IMR-90 (cell line): Measurements from ENCODE around the gene MSI1. TPM values are rescaled to one million over a fixed set of nuclear protein-coding genes. Genes with fewer than 3 reads are reported as not detected.

Source experiments
- ATAC-seq: fragments of 200-7000 bp; cut with Tn5 transposase; 2 replicates; pipeline ENCODE4 v1.9.1; 2020; ENCODE audit warnings: low read depth, mild to moderate bottlenecking, moderate library complexity
- BruUV-seq: library from RNA; stranded (reverse); fragments of 400-500 nt; replicated peaks from 2 replicates; lab custom pipeline; 2021; lab: Mats Ljungman, UMichigan
- CTCF ChIA-PET: fragments of 300-600 bp; formaldehyde crosslinking; extraction: SDS; loops from one replicate; lab custom pipeline; 2021; ENCODE audit warnings: antibody characterized with exemption; lab: Yijun Ruan, JAX
- POLR2A ChIA-PET: fragments of 300-600 bp; sonication (Branson Sonifier 250); formaldehyde crosslinking; loops from one replicate; lab custom pipeline; 2022; ENCODE audit warnings: antibody characterized with exemption; ENCODE audit not compliant: unreplicated experiment; lab: Charles Lee
- DNase-seq: peaks from one replicate; pipeline ENCODE4 v3.0.0; 2013
- H2AFZ ChIP-seq: replicated peaks from 2 replicates; pipeline ENCODE3; 2013; ENCODE audit warnings: low read length, mild to moderate bottlenecking; ENCODE audit not compliant: poor library complexity
- H2AK5ac ChIP-seq: 2 replicates; pipeline ENCODE4 v1.6.1; 2013; ENCODE audit warnings: low read depth, low read length, inconsistent platforms
- H2AK9ac ChIP-seq: replicated peaks from 2 replicates; pipeline ENCODE3; 2013; ENCODE audit warnings: mild to moderate bottlenecking, low read depth, low read length, moderate library complexity; ENCODE audit not compliant: poor library complexity
- H2BK120ac ChIP-seq: 2 replicates; pipeline ENCODE4 v1.6.1; 2013; ENCODE audit warnings: low read depth, low read length, inconsistent platforms
- H2BK15ac ChIP-seq: 3 replicates; pipeline ENCODE4 v1.6.1; 2013; ENCODE audit warnings: low read depth, low read length, inconsistent platforms
- H2BK20ac ChIP-seq: 2 replicates; pipeline ENCODE4 v1.6.1; 2013; ENCODE audit warnings: low read depth, mild to moderate bottlenecking, inconsistent platforms, low read length, moderate library complexity
- H2BK5ac ChIP-seq: 2 replicates; pipeline ENCODE4 v1.6.1; 2013; ENCODE audit warnings: mild to moderate bottlenecking, low read depth, low read length, inconsistent platforms; ENCODE audit not compliant: poor library complexity, severe bottlenecking
- H3K14ac ChIP-seq: replicated peaks from 2 replicates; pipeline ENCODE4 v1.6.1; 2013; ENCODE audit warnings: low read depth, low read length, inconsistent platforms
- H3K18ac ChIP-seq: 2 replicates; pipeline ENCODE4 v1.6.1; 2013; ENCODE audit warnings: low read depth, low read length, control low read depth
- H3K23ac ChIP-seq: 2 replicates; pipeline ENCODE4 v1.6.1; 2013; ENCODE audit warnings: low read depth, low read length, inconsistent platforms
- H3K27ac ChIP-seq: 2 replicates; pipeline ENCODE4 v1.5.1; 2013; ENCODE audit warnings: mild to moderate bottlenecking, control low read depth, low read length; ENCODE audit not compliant: insufficient read depth
- H3K27me3 ChIP-seq: 2 replicates; pipeline ENCODE4 v1.6.1; 2013; ENCODE audit warnings: low read length; ENCODE audit not compliant: control insufficient read depth, insufficient read depth
- H3K36me3 ChIP-seq: 2 replicates; pipeline ENCODE4 v1.6.1; 2013; ENCODE audit warnings: low read length, mixed read lengths; ENCODE audit not compliant: control insufficient read depth, insufficient read depth
- H3K4ac ChIP-seq: 2 replicates; pipeline ENCODE4 v1.6.1; 2013; ENCODE audit warnings: low read depth, low read length, inconsistent platforms
- H3K4me1 ChIP-seq: 2 replicates; pipeline ENCODE4 v1.6.1; 2013; ENCODE audit warnings: low read length, mixed read lengths; ENCODE audit not compliant: control insufficient read depth, insufficient read depth
- H3K4me2 ChIP-seq: 2 replicates; pipeline ENCODE4 v1.6.1; 2013; ENCODE audit warnings: low read depth, mild to moderate bottlenecking, control low read depth, low read length, moderate library complexity
- H3K4me3 ChIP-seq: 2 replicates; pipeline ENCODE4 v1.5.1; 2013; ENCODE audit warnings: low read depth, mild to moderate bottlenecking, control low read depth, low read length, moderate library complexity; ENCODE audit not compliant: insufficient read depth
- H3K56ac ChIP-seq: 2 replicates; pipeline ENCODE4 v1.6.1; 2013; ENCODE audit warnings: low read length, inconsistent platforms; ENCODE audit not compliant: insufficient read depth; ENCODE audit errors: extremely low read depth
- H3K79me1 ChIP-seq, 2 experiments: 2 replicates each; pipeline ENCODE4 v1.6.1; 2013; ENCODE audit warnings: low read length in 2 of 2, inconsistent platforms in 1 of 2, low read depth in 1 of 2
- H3K9ac ChIP-seq: 2 replicates; pipeline ENCODE4 v1.6.1; 2013; ENCODE audit warnings: low read depth, low read length, control low read depth
- H3K9me1 ChIP-seq: 2 replicates; pipeline ENCODE4 v1.6.1; 2013; ENCODE audit warnings: low read length, inconsistent platforms; ENCODE audit not compliant: insufficient read depth
- H3K9me3 ChIP-seq: 2 replicates; pipeline ENCODE4 v1.6.1; 2013; ENCODE audit warnings: low read length; ENCODE audit not compliant: control insufficient read depth, insufficient read depth
- H4K20me1 ChIP-seq: 2 replicates; pipeline ENCODE4 v1.6.1; 2013; ENCODE audit warnings: low read length, inconsistent platforms; ENCODE audit not compliant: insufficient read depth
- H4K5ac ChIP-seq: 2 replicates; pipeline ENCODE4 v1.6.1; 2013; ENCODE audit warnings: mild to moderate bottlenecking, low read depth, low read length, control low read depth
- H4K8ac ChIP-seq, 2 experiments: 2 replicates each; pipeline ENCODE4 v1.6.1; 2013; ENCODE audit warnings: low read depth in 2 of 2, low read length in 2 of 2, control low read depth in 1 of 2, inconsistent platforms in 1 of 2
- H4K91ac ChIP-seq: 2 replicates; pipeline ENCODE4 v1.6.1; 2013; ENCODE audit warnings: low read depth, low read length, inconsistent platforms; ENCODE audit not compliant: insufficient read depth
- BHLHE40 ChIP-seq: fragments of 150-350 bp; IDR thresholded peaks from 2 replicates; pipeline ENCODE4 v1.6.1; 2016; ENCODE audit warnings: mild to moderate bottlenecking, low read depth, low read length
- RFX5 ChIP-seq: IDR thresholded peaks from 2 replicates; pipeline ENCODE4 v1.8.0; 2012; ENCODE audit warnings: low read depth, mild to moderate bottlenecking, low read length, moderate library complexity
- WGBS, 2 experiments: methylation state at CpG; one replicate each; pipeline versions ENCODE4 v1.1.5 to v1.1.7; 2013; ENCODE audit warnings: missing lambda C conversion rate in 2 of 2; ENCODE audit not compliant: insufficient read length in 1 of 2; ENCODE audit errors: extremely low coverage in 2 of 2; 5-methylcytosine and 5-hydroxymethylcytosine counted together
- dilution Hi-C: fragments of 300-500 bp; cut with HindIII; formaldehyde crosslinking; loops from one replicate; pipeline ENCODE4 v1.14.3; 2018; ENCODE audit warnings: low sequenced_read_pairs; ENCODE audit not compliant: unreplicated experiment
- in situ Hi-C: fragments of 300-500 bp; cut with MboI; formaldehyde crosslinking; loops from 3 replicates; pipeline ENCODE4 v1.14.3; 2019; ENCODE audit warnings: low sequenced_read_pairs, inconsistent platforms, mixed read lengths
- intact Hi-C: fragments of 100-400 bp; cut with micrococcal nuclease; formaldehyde crosslinking; loops from 2 replicates; pipeline ENCODE4 v1.10.0; 2022
- polyA plus RNA-seq, 3 experiments: library from polyadenylated mRNA; depleted of rRNA; stranded (reverse); fragments of >200 nt; gene quantifications; 2 replicates each; pipeline ENCODE4 v1.2.3, GENCODE V29; 2012; ENCODE audit warnings: low replicate concordance in 1 of 3
- total RNA-seq: library from RNA; depleted of rRNA; stranded (reverse); fragments of >200 nt; gene quantifications from 2 replicates; pipeline ENCODE4 v1.2.3, GENCODE V29; 2012
- TF ChIP-seq, protein P1 (sequence below): fragments of 150-350 bp; IDR thresholded peaks from 2 replicates; pipeline ENCODE4 v1.6.1; 2017; ENCODE audit warnings: mild to moderate bottlenecking, antibody characterized with exemption, low read length, low read depth

The MSI1 gene
- total and polyA plus RNA-seq, 2 of the 4 experiments (the other 2 are of a cell fraction), result not detected

- H3K18ac ChIP-seq, result no peak overlapping the region
- no peak overlapping the region for H3K4me2 ChIP-seq
- CTCF ChIA-PET, result no interaction called here
- dilution Hi-C loops (no loop called here), in situ Hi-C loops (no loop called here), intact Hi-C loops (no loop called here)
- H3K23ac ChIP-seq, result no peak overlapping the region
- H4K8ac ChIP-seq, result no peak overlapping the region
- WGBS, 2 experiments, result no CpG with 5 or more reads among the region's 2 CpGs
- H3K4me1 ChIP-seq, result no peaks in the 10 kb centered on the region
- BruUV-seq, result no TSS peak
- H4K5ac ChIP-seq, result no peak overlapping the region
- POLR2A ChIA-PET, result no interaction called here
- DNase-seq (no peak), ATAC-seq (no peak)
- no peak overlapping the region for H3K27ac ChIP-seq
- no peak overlapping the region for H3K56ac ChIP-seq
- H3K27me3 ChIP-seq, result peaks cover 61% of the 10 kb centered on the region
- H3K4ac ChIP-seq, result no peak overlapping the region
- H4K20me1 ChIP-seq, result peaks cover 5% of the 10 kb centered on the region; the same call in 1 of the 2 replicates
- H2AK9ac ChIP-seq, result no peak overlapping the region
- no peaks in the 10 kb centered on the region for H3K79me1 ChIP-seq
- no peak overlapping the region for H2BK5ac ChIP-seq
- H3K9me1 ChIP-seq, result no peaks in the 10 kb centered on the region
- H2AK5ac ChIP-seq, result no peak overlapping the region
- H3K36me3 ChIP-seq, result no peaks in the 10 kb centered on the region
- TF ChIP-seq BHLHE40, result no peak
- no peak for TF ChIP-seq RFX5
- TF ChIP-seq, protein P1, sequence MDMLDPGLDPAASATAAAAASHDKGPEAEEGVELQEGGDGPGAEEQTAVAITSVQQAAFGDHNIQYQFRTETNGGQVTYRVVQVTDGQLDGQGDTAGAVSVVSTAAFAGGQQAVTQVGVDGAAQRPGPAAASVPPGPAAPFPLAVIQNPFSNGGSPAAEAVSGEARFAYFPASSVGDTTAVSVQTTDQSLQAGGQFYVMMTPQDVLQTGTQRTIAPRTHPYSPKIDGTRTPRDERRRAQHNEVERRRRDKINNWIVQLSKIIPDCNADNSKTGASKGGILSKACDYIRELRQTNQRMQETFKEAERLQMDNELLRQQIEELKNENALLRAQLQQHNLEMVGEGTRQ, result no peak
- H3K4me3 ChIP-seq, result no peak overlapping the region
- no peaks in the 10 kb centered on the region for H3K9me3 ChIP-seq
- H4K91ac ChIP-seq, result no peak overlapping the region
- no peak overlapping the region for H3K9ac ChIP-seq
- H2BK15ac ChIP-seq, result no peak overlapping the region
- no peak overlapping the region for H2BK120ac ChIP-seq
- no peak overlapping the region for H3K14ac ChIP-seq
- H2BK20ac ChIP-seq, result no peak overlapping the region
- no peak overlapping the region for H2AFZ ChIP-seq
Observed at GRCh38 chr12:120376009-120376408, 7.0 kb upstream of the MSI1 start.
